NCI-H69 (cell line): ENCODE data around the gene MACC1.
"Not testable (repeated sequence)": the region's sequence is repeated elsewhere in the genome, so short reads cannot be mapped to it uniquely, and the experiment has no call there.

Experiments used
- DNase-seq: peaks from one replicate; lab custom pipeline; 2025; lab: John Stamatoyannopoulos, UW

MACC1 gene

DNA sequence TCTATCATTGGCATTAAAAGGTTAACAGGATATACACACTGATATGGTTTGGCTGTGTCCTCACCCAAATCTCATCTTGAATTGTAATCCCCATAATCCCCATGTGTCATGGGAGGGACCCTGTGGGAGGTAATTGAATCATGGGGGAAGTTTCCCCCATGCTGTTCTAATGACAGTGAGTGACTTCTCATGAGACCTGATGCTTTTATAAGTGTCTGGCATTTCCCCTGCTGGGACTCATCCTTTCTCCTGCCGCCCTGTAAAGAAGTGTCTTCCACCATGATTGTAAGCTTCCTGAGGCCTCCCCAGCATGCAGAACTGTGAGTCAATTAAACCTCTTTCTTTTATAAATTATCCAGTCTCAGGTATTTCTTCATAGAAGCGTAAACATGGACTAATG lies 9.4 kb downstream of the MACC1 start:
- not testable (repeated sequence) for DNase-seq

DNA sequence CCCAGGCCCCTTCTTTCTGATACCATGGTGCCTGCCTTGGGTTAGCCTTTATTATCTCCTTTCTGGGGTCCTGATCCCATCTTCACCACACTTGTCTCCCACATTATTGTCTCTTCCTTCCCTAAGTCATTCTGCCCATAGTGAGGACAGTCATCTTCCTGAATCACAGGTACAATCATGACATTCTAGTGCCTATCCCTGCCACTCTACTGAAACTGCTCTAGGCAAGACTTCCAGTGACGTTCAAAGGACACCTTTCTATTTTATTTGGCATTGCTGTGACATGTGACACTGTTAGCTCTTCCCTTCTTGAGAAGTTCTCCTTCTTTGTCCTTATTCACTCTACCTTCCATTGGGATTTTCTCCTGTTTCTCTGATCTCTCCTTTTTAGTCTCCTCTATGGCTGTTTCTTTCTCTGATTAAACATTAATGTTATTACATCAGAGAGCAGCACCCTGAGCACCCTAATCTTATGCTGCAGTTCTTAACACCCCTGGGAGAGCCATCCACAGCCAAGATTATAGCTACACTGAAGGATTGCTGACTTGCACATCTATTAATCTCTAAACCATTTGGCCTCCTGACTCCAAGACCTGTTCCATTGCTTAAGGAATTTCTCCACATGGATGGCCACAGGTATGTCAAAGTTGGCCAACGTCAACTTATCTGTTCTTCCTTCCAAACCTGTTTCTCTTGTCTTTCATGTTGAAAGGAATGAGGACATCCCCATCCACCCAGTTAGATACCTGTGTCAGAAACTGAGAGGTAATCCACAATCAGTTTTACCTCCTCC lies 10.9 kb downstream of the MACC1 start:
- DNase-seq: no peak

DNA sequence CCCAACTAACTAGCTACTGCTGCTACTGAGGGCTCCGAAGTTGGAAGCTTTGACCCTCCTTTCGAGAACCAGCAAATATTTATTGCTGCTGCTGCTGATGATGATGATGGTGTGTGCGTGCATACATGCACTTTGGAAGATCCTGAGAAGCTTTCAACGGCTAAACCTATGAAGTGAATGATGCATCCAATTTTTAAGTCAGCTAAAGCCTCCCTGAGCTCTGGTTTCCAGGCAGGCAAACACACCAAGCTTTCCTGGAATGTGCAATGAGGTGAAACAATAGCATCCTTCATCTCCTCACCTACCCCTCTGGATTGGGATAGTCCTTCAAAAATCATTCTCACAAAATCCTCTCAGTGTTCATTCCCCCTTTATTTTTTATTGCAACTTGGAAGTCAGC lies 13.9 kb downstream of the MACC1 start:
- no peak for DNase-seq

- no peak for DNase-seq
Measured at GRCh38 chr7:20201380-20201779, 15.8 kb downstream of the MACC1 start.

DNA sequence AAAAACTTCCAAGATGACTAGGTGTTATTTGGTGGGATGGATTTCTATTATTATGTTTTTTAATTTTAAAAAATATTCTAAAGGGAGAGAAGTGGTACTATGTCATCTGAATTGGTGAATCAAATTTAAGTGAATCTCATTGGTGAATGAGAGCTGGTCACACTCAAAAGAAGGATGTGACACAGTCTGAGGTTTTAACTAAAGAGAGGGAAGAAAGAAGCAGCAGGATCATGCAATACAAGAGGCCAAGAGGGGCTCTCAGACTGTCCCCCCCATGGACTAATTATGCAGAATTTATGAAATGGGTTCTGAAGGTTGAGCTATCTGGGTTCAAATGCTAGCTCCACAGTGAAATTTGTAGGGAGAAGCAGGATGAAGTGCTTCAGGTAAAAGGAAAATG lies 16.2 kb downstream of the MACC1 start:
- no peak for DNase-seq

GRCh38 chr7:20200361-20200760 lies 16.8 kb downstream of the MACC1 start:
- peak; percentile 31 for DNase-seq

DNA sequence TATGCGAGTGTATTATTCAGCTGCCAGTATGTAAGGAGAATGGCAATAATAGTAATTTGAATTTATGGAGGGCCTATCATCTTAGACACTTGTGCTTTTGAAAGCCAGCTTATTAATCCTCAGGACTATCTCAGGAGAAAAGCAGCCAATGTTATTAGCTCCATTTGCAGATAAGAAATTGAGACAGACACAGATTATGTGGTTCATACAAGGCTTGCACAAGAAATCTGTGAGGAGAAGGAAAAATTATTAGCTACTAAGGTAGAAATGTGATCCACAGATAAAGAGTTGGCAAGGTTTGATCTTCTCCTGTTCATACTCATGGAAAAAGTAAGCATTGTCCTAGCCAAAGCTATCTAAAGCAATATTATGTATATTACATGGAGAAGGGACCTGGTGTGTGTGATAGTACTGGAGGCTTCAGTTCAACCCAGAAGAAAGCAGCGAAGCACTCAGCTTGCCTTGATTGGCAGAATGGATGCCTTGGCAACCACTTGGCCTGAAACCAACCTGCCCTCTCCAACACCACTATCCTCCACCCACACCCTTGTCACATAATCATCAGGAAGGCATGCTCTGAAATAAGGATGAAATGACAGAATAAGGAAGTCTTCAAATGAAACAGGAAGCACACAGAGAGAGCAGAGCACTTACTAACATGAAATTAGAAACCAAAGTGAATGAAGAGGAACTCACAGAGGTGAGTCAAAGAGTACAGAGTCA lies 18.0 kb downstream of the MACC1 start:
- DNase-seq: peak; percentile 94

- DNase-seq: peak; percentile 78
Measured at GRCh38 chr7:20198260-20198659, 18.9 kb downstream of the MACC1 start.

- DNase-seq: peak; percentile 71
Measured at GRCh38 chr7:20197837-20198236, 19.3 kb downstream of the MACC1 start.

- peak; percentile 65 for DNase-seq
Measured at GRCh38 chr7:20197125-20197748, 19.9 kb downstream of the MACC1 start.

- DNase-seq: no peak
Measured at GRCh38 chr7:20194343-20194995, 22.7 kb downstream of the MACC1 start.

DNA sequence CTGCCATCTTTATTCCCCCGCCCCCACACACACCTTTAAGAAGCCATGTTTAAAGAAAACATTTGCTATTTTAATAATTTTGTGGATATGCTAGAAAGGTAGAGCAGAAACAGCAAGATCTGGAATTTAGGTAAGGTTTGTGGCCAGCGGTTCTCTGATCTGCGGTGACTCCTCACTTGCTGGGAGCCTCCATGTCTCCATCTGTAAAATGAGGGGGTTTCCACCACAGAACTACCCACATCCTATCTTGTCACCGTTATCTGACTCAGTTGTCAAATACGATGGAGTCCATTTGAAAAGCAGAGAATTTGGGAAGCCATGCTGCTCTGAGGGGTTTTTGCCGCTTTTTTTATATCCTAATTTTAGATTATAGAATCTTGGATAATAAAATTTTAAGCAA lies 23.3 kb downstream of the MACC1 start:
- DNase-seq: no peak

DNA sequence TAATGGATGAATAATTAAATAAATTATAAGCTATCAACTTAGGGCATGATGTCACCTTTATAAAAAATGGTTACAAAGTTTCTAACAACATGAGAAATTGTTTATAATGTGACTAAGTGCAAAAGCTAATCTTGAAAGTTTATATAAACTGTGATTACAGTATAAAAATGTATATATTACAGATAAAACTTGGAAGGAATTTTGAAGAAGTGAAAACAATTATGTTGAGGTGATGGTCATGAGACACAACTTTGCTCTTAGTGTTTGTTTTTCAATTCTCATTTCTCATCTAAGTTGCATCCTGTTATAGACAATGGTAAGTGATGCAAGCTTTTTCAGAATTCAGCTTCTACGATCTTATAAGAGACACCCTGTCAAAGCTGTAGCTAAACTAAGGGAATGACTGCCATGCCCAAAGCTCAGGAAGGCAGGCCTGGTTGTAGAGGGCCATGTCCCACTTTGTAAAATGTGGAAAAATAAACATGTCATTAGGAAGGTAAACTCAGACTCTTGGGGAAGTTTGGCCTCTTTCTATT lies 23.9 kb downstream of the MACC1 start:
- no peak for DNase-seq

DNA sequence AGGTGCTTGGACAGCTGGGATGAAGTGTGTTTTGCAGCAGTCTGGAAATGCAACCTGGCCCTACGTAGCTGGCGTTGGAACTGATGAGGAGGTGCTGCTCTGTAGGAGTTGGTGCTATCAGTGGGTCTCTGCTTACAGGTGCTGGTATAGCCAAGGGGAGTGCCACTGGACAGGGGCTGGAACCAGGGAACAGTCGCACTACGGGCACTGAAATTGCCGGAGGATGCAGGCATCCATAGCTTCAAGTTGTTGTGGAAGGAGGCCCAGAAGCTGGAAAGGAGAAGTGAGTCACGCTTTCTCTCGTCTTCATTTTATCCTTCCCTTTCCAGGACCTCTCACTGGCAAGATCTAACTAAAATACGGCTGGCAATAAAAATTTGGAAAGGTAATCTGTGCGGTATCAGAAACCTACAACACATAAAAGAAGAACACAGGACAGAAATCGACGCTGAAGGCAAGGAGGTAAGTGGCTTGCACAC lies 25.8 kb downstream of the MACC1 start:
- DNase-seq: no peak

DNA sequence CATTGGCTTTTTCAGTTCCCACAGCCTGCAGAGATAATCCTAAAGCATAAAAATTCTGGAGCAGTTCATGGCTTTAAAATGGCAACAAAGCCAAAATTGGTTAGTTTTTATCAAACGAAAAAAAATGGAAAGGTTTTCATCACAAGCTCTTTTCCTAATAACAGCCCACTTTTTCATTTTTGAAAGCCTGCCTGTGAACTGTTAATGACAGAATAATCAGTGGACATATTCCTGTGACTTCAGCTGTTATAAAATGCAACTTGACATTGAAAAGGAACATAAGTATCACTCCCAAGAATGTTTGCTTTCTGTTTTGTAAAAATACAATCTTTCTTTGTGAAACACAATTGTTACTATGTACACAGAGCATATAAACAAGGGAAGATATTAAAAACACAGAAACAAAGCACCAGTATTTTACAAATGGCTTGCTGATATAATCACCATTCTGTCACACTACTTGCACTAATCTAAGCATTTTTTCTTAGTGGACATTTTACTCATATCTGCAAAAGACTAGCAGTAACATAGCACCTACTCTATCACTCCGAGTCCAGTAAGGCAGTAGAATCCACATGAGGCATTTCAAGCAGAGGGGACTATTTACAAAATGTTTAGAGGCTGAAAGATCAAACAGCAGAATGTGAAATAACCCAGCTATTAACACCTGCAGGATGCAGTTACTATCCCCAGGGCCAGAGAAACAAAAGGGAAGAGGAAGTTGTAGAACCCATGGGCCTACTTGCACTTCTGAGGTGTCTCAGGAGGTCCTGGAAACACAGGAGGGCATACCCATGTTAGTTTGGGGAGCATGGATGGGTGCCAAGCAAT lies 26.4 kb downstream of the MACC1 start:
- peak; percentile 94 for DNase-seq

- no peak for DNase-seq
Measured at GRCh38 chr7:20189852-20190251, 27.3 kb downstream of the MACC1 start.

DNA sequence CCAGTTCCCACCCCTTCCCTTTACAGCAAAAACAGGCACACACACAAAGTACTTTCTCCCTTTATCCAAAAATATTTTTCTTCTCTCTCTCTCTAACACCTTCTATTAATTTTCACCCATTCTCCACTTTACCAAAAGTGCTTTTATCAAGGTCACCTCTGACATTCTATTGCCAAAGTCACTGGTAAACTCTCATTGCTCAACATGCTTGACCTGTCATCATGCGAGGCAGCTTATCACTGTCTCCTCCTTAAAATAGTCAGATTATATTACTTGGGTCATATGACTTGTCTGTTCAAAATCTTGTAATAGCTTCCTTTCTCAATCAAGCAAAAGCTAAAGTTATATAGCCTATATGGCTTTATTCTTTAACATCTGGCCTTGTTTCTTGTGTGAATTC lies 28.6 kb downstream of the MACC1 start:
- DNase-seq: no peak

DNA sequence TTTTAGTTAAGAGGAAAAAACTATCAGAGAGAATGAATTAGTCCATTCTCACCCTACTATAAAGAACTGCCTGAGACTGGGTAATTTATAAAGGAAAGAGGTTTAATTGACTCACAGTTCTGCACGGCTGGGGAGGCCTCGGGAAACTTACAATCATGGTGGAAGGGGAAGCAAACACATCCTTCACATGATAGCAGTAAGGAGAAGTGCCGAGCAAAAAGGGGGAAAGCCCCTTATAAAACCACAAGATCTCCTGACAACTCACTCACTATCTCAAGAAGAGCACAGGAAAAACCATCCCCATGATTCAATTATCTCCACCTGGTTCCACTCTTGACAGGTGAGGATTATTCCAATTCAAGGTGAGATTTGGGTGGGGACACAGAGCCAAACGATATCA lies 29.3 kb downstream of the MACC1 start:
- DNase-seq: not testable (repeated sequence)

- no peak for DNase-seq
Measured at GRCh38 chr7:20185988-20186387, 31.2 kb downstream of the MACC1 start.

DNA sequence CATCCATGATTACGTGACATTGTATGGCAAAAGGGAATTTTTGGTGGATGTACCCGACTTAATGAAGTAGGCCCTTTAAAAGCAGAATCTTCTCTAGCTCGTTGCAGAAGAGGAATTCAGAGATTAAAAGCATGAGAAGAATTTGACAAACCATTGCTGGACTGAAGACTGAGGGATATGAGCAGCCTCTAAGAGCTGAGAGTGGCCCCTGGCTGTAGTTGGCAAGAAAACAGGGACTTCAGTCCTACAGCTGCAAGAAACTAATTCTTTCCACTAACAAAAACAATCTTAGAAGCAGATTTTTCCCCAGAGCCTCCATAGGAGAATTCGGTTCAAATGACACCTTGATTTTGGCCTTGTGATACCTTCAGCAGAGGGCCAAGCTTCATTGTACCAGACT lies 34.1 kb downstream of the MACC1 start:
- DNase-seq: no peak

- no peak for DNase-seq
Measured at GRCh38 chr7:20176578-20177242, 40.5 kb downstream of the MACC1 start.
